ENCODE results near the gene ANKS1B.

GRCh38 chr12:99600388-99600787 lies 384.3 kb downstream of the ANKS1B start:
- TF ChIP-seq REST (IDR thresholded peaks at IDR 0.05; ENCODE audit: low read depth) (no peak), RAD21 (IDR thresholded peaks at IDR 0.05; ENCODE audit: low read depth) (no peak), TEAD4 (IDR thresholded peaks at IDR 0.05) (no peak), TAF1 (IDR thresholded peaks at IDR 0.05; ENCODE audit: low read depth) (no peak), EP300 (IDR thresholded peaks at IDR 0.05; ENCODE audit: borderline replicate concordance) (no peak), MAX (IDR thresholded peaks at IDR 0.05) (no peak), EGR1 (IDR thresholded peaks at IDR 0.05) (no peak), YY1 (IDR thresholded peaks at IDR 0.05; ENCODE audit: low read depth) (no peak), USF1 (IDR thresholded peaks at IDR 0.05) (no peak), ZBTB7A (IDR thresholded peaks at IDR 0.05; ENCODE audit: low read depth) (no peak)
